HFFc6 (cell line): ENCODE data around the gene B3GAT1. TPM values are rescaled to one million over a fixed set of nuclear protein-coding genes. Genes with fewer than 3 reads are reported as not detected.

Experiments
- DNase-seq: peaks from one replicate; pipeline ENCODE4 v3.0.0-alpha.2; 2018
- H3K27ac Mint-ChIP-seq: 2 replicates; pipeline ENCODE4 v1.8.0; 2020; ENCODE audit warnings: mild to moderate bottlenecking, mixed read lengths
- H3K27me3 Mint-ChIP-seq: 2 replicates; pipeline ENCODE4 v1.8.0; 2021; ENCODE audit warnings: mild to moderate bottlenecking, moderate library complexity, mixed read lengths; ENCODE audit not compliant: insufficient read depth
- H3K36me3 Mint-ChIP-seq: 2 replicates; pipeline ENCODE4 v1.8.0; 2021; ENCODE audit warnings: low read depth, mixed read lengths
- H3K4me1 Mint-ChIP-seq: 2 replicates; pipeline ENCODE4 v1.8.0; 2020; ENCODE audit warnings: low read depth, mixed read lengths
- H3K4me3 Mint-ChIP-seq: 2 replicates; pipeline ENCODE4 v1.8.0; 2020; ENCODE audit warnings: mild to moderate bottlenecking, moderate library complexity, mixed read lengths
- H3K9me3 Mint-ChIP-seq: 2 replicates; pipeline ENCODE4 v1.8.0; 2020; ENCODE audit warnings: mild to moderate bottlenecking, mixed read lengths
- total RNA-seq, 6 experiments: library from RNA; stranded (reverse); fragmentation: NEBNext Ultra II Directional; extraction: Animal tissue kit (Norgen Biotek cat#: 25700); gene quantifications; 2 replicates in 1 of 6; 3 replicates in 5 of 6; pipeline ENCODE4 v1.2.3, GENCODE V29; 2021
- TF ChIP-seq, protein P1 (sequence below): fragments of 200-600 bp; sonication (generic); IDR thresholded peaks from 2 replicates; pipeline ENCODE4 v1.5.0; 2021; ENCODE audit warnings: antibody characterized with exemption, mild to moderate bottlenecking

Gene B3GAT1
- total RNA-seq, 6 experiments from 2014 or later: not detected

DNA sequence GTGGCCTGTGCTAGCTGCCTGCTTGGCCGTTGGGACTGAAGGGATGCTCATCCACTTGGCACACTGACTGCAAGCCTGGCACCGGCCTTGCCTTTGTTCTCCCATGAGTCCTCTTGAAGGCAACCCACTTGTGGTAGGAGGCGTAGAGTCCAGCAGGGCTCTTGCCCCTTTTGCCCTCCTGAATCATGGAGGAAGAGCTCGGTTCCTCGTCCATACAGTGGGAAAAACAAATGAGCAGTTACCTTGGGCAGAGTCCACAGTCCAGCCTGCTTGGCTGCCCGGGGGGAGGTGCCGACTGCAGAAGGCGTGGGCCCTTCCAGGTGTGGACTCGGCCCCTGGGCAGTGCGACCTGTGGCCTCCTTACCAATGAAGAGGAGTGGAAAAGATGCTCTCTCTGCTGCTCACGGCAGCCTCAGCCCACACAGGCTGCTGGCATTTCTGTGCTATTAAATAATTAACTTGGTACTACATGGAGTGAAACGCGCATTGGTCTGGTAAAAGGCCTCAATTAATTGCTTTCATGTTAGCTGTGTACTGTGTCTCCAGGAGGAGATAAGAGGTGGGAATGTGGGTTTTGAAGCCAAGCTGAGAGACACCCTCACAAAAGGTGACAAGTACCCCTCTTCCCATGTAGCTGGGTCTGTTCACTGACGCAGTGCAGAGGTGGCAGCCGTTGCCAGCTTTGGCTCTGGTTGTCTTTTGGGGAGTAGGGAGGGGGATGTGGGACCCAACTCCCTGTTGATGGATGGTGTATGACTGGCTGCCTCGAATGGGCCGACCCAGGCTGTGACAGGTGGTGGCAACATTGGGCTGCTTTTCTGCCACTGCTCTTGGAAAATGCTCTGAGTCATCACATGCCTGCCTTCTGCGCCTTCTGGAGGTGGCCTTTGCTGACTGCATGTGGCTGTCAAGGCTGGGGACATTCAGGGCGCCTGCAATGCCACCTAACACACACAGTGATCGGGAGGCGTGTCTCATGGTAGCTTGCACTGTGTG lies 26.8 kb upstream of the B3GAT1 start:
- Mint-ChIP-seq H3K36me3 (peaks cover 14% of the 10 kb centered on the region), H3K9me3 (peaks cover 64% of the 10 kb centered on the region), H3K27ac (no peak overlapping the region), H3K27me3 (no peaks in the 10 kb centered on the region), H3K4me1 (no peaks in the 10 kb centered on the region), H3K4me3 (no peak overlapping the region)
- DNase-seq: no peak
- TF ChIP-seq, protein P1, sequence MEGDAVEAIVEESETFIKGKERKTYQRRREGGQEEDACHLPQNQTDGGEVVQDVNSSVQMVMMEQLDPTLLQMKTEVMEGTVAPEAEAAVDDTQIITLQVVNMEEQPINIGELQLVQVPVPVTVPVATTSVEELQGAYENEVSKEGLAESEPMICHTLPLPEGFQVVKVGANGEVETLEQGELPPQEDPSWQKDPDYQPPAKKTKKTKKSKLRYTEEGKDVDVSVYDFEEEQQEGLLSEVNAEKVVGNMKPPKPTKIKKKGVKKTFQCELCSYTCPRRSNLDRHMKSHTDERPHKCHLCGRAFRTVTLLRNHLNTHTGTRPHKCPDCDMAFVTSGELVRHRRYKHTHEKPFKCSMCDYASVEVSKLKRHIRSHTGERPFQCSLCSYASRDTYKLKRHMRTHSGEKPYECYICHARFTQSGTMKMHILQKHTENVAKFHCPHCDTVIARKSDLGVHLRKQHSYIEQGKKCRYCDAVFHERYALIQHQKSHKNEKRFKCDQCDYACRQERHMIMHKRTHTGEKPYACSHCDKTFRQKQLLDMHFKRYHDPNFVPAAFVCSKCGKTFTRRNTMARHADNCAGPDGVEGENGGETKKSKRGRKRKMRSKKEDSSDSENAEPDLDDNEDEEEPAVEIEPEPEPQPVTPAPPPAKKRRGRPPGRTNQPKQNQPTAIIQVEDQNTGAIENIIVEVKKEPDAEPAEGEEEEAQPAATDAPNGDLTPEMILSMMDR: no peak

DNA sequence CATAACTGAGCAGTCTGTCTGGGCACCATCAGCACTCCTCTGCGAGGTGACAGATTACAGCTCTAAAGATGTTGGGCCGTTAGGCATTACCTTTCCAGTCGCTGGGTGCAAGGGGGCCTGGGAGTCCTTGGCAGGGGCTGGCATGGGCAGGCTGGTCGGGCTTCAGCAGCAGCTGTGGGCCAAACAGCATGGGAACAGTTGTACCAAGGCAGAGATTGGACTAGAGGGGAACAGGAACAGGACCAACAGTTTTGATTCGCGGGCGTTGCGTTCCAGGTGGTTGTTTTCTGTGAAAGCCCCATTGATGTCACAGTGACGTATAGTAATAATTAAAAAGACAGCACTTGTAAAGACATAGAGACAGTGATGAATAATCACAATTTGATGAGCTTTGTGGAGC lies 25.8 kb upstream of the B3GAT1 start:
- TF ChIP-seq, protein P1: no peak
- Mint-ChIP-seq H3K4me1 (no peaks in the 10 kb centered on the region), H3K27ac (no peak overlapping the region), H3K36me3 (peaks cover 14% of the 10 kb centered on the region), H3K9me3 (peaks cover 59% of the 10 kb centered on the region), H3K27me3 (peaks cover 1% of the 10 kb centered on the region; the same call in 1 of the 2 replicates), H3K4me3 (no peak overlapping the region)
- no peak for DNase-seq

DNA sequence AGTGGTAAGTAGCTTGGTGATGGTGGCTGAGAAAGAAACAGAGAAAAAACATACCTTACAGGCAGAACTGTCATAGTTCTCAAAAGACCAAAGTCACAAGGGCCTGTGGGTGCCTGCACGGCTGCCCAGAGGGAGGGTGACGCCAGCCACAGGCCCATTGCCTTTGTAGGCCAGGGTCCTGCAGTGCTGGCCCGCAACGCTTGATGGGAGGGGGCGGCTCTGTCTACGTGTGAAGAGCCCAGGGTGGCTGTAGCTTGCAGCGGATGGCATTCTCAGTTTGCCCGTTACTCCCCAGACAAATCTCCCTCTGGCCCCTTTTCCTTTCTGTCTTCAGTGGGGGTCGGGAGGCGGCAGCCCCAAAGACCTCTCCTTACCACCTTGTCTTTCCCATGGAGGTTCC lies 24.7 kb upstream of the B3GAT1 start:
- Mint-ChIP-seq H3K4me1 (no peaks in the 10 kb centered on the region), H3K36me3 (peaks cover 10% of the 10 kb centered on the region), H3K4me3 (no peak overlapping the region), H3K27me3 (peaks cover 1% of the 10 kb centered on the region; the same call in 1 of the 2 replicates), H3K27ac (no peak overlapping the region), H3K9me3 (peaks cover 54% of the 10 kb centered on the region)
- TF ChIP-seq, protein P1: no peak
- no peak for DNase-seq

DNA sequence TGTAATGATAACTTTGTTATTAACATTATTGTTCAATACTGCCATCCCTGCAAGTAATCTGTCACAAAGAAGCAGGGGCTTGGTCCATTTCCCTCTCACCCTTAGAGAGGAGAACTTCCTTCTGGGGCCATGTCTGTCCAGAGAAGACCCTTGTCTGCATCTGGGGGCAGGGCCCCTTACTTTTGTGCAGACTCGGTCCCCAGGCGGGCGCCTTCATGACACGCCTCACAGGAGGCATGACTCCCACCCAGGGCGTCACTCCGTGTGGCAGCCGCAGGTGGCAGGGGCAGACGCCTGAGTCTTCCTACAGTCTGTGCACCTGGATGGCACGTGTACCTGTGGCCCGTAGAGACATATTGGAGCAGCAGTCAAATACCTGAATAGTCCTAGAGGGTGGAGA lies 21.8 kb upstream of the B3GAT1 start:
- TF ChIP-seq, protein P1: no peak
- Mint-ChIP-seq H3K4me3 (no peak overlapping the region), H3K4me1 (no peaks in the 10 kb centered on the region), H3K9me3 (peaks cover 43% of the 10 kb centered on the region), H3K27me3 (peaks cover 1% of the 10 kb centered on the region; the same call in 1 of the 2 replicates), H3K36me3 (no peaks in the 10 kb centered on the region; the same call in 1 of the 2 replicates), H3K27ac (no peak overlapping the region)
- DNase-seq: no peak

DNA sequence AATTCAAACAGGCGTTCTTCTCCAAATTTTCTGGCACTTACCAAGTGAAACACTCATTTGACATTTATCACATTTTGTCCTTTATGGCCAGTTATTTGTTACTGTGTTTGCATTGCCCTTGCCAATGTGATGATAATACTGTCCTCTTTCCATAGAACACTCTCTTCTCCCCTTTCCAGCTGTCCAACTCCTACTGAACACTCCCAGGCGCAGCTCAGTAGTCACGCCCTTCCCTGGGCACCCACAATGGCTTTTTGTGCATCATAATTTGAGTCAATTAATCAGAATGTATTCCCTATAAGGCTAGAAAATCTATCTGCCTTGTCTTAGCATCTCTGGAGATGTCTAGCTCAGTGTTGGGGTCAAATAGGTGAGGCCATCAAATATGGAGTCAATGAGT lies 21.2 kb upstream of the B3GAT1 start:
- Mint-ChIP-seq H3K36me3 (no peaks in the 10 kb centered on the region; the same call in 1 of the 2 replicates), H3K27ac (no peak overlapping the region), H3K27me3 (peaks cover 1% of the 10 kb centered on the region; the same call in 1 of the 2 replicates), H3K4me1 (no peaks in the 10 kb centered on the region), H3K9me3 (peaks cover 41% of the 10 kb centered on the region), H3K4me3 (no peak overlapping the region)
- TF ChIP-seq, protein P1: no peak
- no peak for DNase-seq
